Measurements from ENCODE around the gene LRFN3.
"Not testable (repeated sequence)": the region's sequence is repeated elsewhere in the genome, so short reads cannot be mapped to it uniquely, and the experiment has no call there.

The LRFN3 gene

GRCh38 chr19:35935911-35936737 lies at the start of gene LRFN3:
LRFN3 (plus strand) TSS chr19:35936374; CDS start chr19:35939426, 3,052 bp downstream.
- FAIRE-seq: peak; percentile 45
- DNase-seq (ENCODE audit: extremely low spot score, insufficient read length, low read depth): no peak

DNA sequence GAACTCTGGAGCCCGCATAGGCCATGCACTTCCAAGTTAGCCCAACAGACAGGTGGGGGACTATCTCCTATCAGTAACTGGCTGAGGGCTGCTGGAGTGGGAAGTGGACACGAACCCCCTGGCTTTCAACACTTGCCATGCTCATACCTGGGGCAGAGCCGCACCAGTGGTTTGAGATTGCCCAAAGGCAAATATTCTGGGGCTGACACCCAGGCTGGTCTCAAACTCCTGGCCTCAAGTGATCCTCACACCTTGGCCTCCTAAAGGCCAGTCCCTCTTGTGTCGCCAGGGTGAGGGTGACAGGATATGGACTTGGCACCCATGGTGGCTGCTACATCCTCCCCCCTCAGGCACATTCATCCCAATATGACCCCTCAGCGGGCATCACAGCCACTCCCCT lies 49.0 kb upstream of the LRFN3 start:
- FAIRE-seq (no peak), DNase-seq (ENCODE audit: extremely low spot score, insufficient read length, low read depth) (no peak)

GRCh38 chr19:35888398-35888797 lies 47.8 kb upstream of the LRFN3 start:
- no peak for DNase-seq (ENCODE audit: extremely low spot score, insufficient read length, low read depth)
- FAIRE-seq: no peak

DNA sequence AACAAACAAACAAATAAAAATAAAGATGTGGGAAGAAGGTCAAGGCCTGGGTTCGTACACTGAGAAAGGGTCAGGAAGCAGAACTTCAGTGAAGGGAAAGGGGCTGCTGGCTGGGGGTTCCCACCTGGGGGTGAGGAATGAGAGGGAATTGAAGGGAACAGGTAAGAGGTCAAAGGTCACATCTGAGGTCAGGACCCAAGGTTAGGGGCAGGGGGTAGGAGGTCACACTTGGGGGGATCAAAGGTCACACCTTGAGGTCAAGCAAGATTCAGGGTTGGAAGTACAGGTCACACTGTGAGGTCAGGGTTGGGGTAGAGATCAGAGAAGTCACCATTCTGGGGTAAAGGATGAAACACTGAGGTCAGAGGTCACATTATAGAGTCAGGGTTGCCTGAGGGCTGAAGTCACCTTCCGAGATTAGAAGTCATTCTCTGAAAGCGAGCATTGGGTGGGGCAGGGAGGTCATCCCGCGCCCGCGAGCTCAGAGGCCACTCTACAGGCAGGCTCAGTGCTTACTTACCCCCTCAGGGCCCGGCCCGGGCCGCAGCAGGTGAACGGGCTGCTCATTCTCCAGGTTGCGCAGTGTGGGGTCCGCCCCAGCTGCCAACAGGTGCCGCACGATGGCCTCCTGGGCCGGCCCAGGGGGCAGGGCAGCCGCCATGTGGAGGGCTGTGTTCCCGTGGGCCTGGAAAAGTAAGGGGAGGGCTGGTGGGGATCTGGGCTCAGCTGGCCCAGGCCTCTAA lies 46.6 kb upstream of the LRFN3 start:
- no peak for FAIRE-seq

DNA sequence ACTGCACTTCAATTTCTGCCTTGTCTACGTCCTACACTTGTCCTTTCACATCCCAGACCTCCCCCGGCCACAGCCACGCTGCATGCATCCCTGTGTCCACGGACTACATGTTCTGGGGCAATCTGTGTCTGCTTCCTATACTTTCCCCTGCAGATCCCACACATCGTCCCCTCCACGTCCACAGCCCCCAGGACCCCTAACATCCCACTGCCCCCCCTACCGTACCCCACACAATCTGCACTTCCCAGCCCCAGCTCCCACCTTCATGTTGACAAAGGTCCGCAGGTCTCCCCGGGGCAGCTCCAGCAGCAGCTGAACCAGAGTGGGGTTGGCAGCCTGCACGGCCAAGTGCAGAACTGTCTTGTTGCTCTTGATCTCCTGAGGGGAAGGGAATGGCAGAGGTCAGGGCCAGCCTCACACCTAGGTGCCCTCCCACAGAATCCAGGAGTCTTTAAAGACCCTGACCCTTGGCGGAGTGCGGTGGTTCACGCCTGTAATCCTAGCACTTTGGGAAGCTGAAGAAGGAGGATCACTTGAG lies 46.0 kb upstream of the LRFN3 start:
- no peak for DNase-seq (ENCODE audit: extremely low spot score, insufficient read length, low read depth)
- FAIRE-seq: no peak

More for the DNA sequence above, 46.6 kb upstream of the LRFN3 start:
- DNase-seq (ENCODE audit: extremely low spot score, insufficient read length, low read depth): no peak

DNA sequence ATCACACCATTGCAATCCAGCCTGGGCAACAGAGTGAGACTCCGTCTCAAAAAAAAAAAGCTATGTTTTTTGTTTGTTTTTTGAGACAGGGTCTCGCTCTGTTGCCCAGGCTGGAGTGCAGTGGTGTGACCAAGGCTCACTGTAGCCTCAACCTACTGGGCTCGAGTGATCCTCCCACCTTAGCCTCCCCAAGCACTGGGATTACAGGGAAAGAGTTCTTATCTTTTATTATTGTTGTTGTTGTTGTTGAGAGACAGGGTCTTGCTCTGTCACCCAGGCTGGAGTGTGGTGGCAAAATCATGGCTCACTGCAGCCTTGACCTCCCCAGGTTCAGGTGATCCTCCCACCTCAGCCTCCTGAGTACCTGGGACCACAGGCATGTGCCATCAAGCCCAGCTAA lies 44.4 kb upstream of the LRFN3 start:
- not testable (repeated sequence) for FAIRE-seq; DNase-seq (ENCODE audit: extremely low spot score, insufficient read length, low read depth)

GRCh38 chr19:35894342-35894741 lies 41.8 kb upstream of the LRFN3 start:
- DNase-seq (ENCODE audit: extremely low spot score, insufficient read length, low read depth) (no peak), FAIRE-seq (no peak)

- no peak for DNase-seq (ENCODE audit: extremely low spot score, insufficient read length, low read depth)
- no peak for FAIRE-seq
Measured at GRCh38 chr19:35895911-35896642, 40.1 kb upstream of the LRFN3 start.

- no peak for DNase-seq (ENCODE audit: extremely low spot score, insufficient read length, low read depth)
- no peak for FAIRE-seq
Measured at GRCh38 chr19:35896643-35897040, 39.5 kb upstream of the LRFN3 start.

DNA sequence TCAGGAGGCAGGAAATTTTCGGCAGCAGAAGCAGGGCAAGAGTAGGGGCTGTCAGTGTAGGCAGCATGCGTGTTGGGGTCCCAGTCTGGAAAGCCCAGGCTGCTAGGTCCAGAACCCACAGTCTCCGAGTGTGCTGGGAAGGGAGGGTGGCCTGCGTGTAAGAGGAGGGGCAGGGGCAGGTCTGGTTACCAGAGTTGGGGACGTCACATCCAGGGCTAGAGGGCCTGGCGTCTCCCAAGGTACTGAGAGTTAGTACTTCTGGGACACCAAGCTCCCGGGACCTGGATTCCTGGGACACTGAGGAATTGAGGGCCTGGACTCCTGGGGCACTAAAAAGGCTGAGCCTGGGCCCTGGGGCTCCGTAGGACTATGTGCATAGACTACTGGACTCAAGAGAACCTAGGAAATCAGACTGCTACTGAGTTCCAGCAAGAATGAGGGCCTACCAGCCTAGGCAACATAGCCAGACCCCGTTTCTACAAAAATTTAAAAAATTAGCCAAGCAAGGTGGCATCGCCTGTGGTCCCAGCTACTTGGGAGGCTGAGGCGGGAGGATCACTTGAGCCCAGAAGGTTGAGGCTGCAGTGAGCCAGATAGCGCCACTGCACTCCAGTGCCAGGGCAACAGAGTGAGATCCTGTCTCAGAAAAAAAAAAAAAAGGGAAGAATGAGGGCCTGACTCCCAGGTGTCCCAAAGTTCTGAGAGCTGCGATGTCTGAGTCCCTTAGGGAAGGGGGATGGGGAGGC lies 38.3 kb upstream of the LRFN3 start:
- no peak for DNase-seq (ENCODE audit: extremely low spot score, insufficient read length, low read depth)
- FAIRE-seq: no peak

GRCh38 chr19:35898499-35898809 lies 37.7 kb upstream of the LRFN3 start:
- no peak for DNase-seq (ENCODE audit: extremely low spot score, insufficient read length, low read depth)
- FAIRE-seq: no peak

DNA sequence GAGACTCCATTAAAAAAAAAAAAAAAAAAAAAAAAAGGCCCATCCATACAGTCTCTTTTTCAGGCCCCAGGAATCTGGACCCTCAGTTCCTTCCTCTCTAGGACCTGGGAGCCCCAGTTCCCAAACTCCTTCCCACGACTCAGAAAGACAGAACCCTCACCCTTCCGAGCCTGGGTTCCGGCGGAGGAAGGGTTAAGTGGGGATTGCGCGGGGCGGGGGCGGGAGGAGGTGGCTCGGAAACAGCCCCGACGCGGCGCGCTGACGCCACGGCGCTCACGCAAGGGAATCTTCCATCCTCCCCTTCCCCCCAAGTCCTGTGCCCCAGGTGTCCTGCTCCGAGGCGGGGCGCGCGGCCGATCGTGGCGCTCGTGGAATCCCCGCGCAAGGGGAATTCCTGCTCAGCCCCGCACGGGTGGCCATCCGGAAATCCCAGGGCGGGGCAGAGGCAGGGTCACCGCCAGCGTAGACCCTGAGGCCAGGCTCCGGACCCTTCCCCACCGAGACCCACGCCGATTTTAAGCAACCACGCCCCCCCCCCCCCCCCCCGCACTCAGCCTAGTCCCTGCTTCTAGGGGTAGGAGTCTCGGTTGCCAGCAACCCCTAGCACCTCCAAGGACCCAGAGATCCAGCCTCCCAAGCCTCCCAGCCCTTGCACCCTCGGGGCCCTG lies 36.5 kb upstream of the LRFN3 start:
- FAIRE-seq (peak; percentile 98), DNase-seq (ENCODE audit: extremely low spot score, insufficient read length, low read depth) (peak; percentile 87)

DNA sequence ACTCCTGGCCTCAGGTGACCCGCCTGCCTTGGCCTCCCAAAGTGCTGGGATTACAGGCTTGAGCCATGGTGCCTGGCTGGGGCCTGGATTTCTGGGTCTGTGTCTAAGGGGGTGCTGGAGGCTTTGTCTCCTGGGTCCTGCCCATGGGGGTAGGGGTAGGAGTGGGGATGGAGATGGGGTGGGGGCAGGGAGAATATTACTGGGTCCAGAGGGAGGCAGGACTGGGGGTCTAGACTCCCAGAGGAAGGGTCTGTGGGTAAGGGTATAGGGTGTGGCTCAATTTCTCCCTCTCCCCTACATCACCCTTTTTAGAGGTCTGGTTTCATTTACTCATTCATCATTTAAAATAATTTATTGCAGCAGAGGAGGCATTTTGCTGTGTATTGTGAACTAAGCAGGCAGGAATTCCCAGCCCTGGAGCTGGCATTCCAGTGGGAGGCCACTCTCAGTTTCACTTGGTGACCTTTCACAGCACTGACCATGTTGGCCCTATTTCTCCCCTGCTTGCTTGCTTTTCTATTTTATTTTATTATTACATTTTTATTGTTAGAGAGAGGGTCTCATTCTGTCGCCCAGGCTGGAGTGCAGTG lies 35.0 kb upstream of the LRFN3 start:
- FAIRE-seq (no peak), DNase-seq (ENCODE audit: extremely low spot score, insufficient read length, low read depth) (no peak)

- no peak for DNase-seq (ENCODE audit: extremely low spot score, insufficient read length, low read depth)
- peak; percentile 84 for FAIRE-seq
Measured at GRCh38 chr19:35901854-35902661, 34.1 kb upstream of the LRFN3 start, which contains the start of gene HCST. HCST (plus strand) TSS chr19:35902529; CDS start chr19:35902594, 65 bp downstream.

GRCh38 chr19:35902870-35903475 lies 33.2 kb upstream of the LRFN3 start:
- DNase-seq (ENCODE audit: extremely low spot score, insufficient read length, low read depth): no peak
- FAIRE-seq: no peak

GRCh38 chr19:35903550-35904179 lies 32.5 kb upstream of the LRFN3 start:
- FAIRE-seq (peak; percentile 99), DNase-seq (ENCODE audit: extremely low spot score, insufficient read length, low read depth) (no peak)
